Activated CD8-positive, alpha-beta T cell treated with anti-CD3 and anti-CD28 coated beads for 36 hours (primary cell): ENCODE results near the gene GEMIN7. TPM values are rescaled to one million over a fixed set of nuclear protein-coding genes. Genes with fewer than 3 reads are reported as not detected.
A peak's percentile ranks its signal among the peaks of the same experiment; 100 is the strongest.

Experiments
- ATAC-seq: fragments of 200-7000 bp; cut with Tn5 transposase; one replicate; pipeline ENCODE4 v1.10.0; 2021; ENCODE audit warnings: mild to moderate bottlenecking, moderate library complexity
- CTCF ChIA-PET: fragments of 350-600 bp; sonication (Branson Sonifier 250); formaldehyde crosslinking; loops from one replicate; lab custom pipeline; 2021; ENCODE audit warnings: antibody characterized with exemption; lab: Charles Lee
- POLR2A ChIA-PET: fragments of 350-600 bp; sonication (Branson Sonifier 250); formaldehyde crosslinking; loops from one replicate; lab custom pipeline; 2021; ENCODE audit warnings: antibody characterized with exemption; lab: Charles Lee
- DNase-seq: peaks from one replicate; pipeline ENCODE4 v3.0.0-alpha.2; 2020
- H3K27ac Mint-ChIP-seq: one replicate; pipeline ENCODE4 v1.8.0; 2021; ENCODE audit warnings: mild to moderate bottlenecking, mixed read lengths
- H3K27me3 Mint-ChIP-seq: one replicate; pipeline ENCODE4 v1.8.0; 2021; ENCODE audit warnings: mixed read lengths
- H3K36me3 Mint-ChIP-seq: one replicate; pipeline ENCODE4 v1.8.0; 2021; ENCODE audit warnings: low read depth, mixed read lengths
- H3K4me1 Mint-ChIP-seq: one replicate; pipeline ENCODE4 v1.8.0; 2021; ENCODE audit warnings: low read depth, mixed read lengths
- H3K4me3 Mint-ChIP-seq: one replicate; pipeline ENCODE4 v1.8.0; 2021; ENCODE audit warnings: mild to moderate bottlenecking, moderate library complexity, mixed read lengths
- H3K9me3 Mint-ChIP-seq: one replicate; pipeline ENCODE4 v1.8.0; 2021; ENCODE audit warnings: mixed read lengths
- intact Hi-C: fragments of 100-400 bp; cut with micrococcal nuclease; formaldehyde crosslinking; loops from one replicate; pipeline ENCODE4 v1.10.0; 2022
- total RNA-seq, 2 experiments: library from RNA; stranded (reverse); gene quantifications; one replicate each; pipeline ENCODE4 v1.2.3, GENCODE V29; 2021
- TF ChIP-seq, protein P1 (sequence below): fragments of 200-600 bp; IDR thresholded peaks from one replicate; pipeline ENCODE4 v1.8.0; 2022; ENCODE audit warnings: antibody characterized with exemption, mild to moderate bottlenecking

Gene GEMIN7
- total RNA-seq, 2 experiments from 2014 or later = 44.1 to 46.8 TPM

DNA sequence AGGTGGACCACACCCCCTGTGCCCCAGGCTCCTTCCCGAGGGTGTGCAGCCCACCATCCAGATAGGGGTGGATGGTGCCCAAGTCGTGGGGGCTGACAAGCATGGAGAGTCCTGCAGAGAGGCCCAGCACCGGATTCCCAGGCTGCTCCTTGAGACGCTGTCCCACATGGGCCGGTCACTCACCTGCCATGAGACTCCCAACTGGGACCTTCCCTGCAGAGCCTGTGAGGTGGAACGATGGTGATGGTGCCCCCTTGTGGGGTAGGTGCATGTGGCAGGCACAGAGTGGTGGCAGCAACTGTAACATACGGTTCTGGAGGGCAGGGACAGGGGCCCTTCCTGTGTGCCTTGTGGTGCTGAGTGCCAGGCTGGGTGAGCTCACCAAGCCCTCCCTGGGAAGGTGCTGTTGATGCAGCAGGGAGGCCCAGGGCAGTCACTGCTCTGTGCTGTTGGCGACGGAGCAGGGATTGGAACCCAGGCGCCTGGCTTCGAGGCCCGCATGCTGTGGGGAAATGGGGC lies 47.0 kb downstream of the GEMIN7 start:
- H3K4me3 Mint-ChIP-seq = no peak overlapping the region
- ATAC-seq = peak; percentile 87
- intact Hi-C loops = no loop called here
- TF ChIP-seq, protein P1, sequence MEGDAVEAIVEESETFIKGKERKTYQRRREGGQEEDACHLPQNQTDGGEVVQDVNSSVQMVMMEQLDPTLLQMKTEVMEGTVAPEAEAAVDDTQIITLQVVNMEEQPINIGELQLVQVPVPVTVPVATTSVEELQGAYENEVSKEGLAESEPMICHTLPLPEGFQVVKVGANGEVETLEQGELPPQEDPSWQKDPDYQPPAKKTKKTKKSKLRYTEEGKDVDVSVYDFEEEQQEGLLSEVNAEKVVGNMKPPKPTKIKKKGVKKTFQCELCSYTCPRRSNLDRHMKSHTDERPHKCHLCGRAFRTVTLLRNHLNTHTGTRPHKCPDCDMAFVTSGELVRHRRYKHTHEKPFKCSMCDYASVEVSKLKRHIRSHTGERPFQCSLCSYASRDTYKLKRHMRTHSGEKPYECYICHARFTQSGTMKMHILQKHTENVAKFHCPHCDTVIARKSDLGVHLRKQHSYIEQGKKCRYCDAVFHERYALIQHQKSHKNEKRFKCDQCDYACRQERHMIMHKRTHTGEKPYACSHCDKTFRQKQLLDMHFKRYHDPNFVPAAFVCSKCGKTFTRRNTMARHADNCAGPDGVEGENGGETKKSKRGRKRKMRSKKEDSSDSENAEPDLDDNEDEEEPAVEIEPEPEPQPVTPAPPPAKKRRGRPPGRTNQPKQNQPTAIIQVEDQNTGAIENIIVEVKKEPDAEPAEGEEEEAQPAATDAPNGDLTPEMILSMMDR = peak; percentile 81
- H3K36me3 Mint-ChIP-seq = no peaks in the 10 kb centered on the region
- peaks cover 34% of the 10 kb centered on the region for H3K4me1 Mint-ChIP-seq
- H3K27ac Mint-ChIP-seq = no peak overlapping the region
- ChIA-PET POLR2A (no interaction called here), CTCF (interaction anchor here (0.6 to 2.9 kb wide), 30 partner anchors 9 to 86 kb away, joined by 3 to 25 read pairs (median 5); partner anchors contain the start of genes BLOC1S3, GEMIN7, PPP1R37 and TRAPPC6A)
- H3K27me3 Mint-ChIP-seq = no peaks in the 10 kb centered on the region
- H3K9me3 Mint-ChIP-seq = no peaks in the 10 kb centered on the region
- peak; percentile 89 for DNase-seq

DNA sequence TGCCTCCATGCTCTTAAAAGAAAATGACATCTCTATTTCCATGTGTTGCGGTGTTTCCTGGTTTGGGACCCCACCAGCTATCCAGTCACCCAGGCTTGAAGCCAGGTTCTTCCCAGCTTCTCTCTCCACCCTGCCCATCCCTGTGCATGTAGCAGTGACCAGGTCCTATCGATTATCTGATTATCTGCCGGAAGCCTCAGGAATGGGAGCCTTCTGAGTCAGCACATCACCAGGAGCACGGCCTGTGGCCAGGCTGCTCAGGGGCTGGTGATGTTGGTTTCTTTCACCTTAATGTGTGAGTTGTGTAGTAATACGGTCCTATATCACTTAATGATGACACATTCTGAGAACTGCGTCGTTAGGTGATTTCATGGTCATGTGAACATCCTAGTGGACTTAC lies 47.6 kb downstream of the GEMIN7 start:
- Mint-ChIP-seq H3K4me3 (no peak overlapping the region), H3K9me3 (no peaks in the 10 kb centered on the region), H3K36me3 (no peaks in the 10 kb centered on the region), H3K27ac (no peak overlapping the region), H3K4me1 (peaks cover 31% of the 10 kb centered on the region), H3K27me3 (no peaks in the 10 kb centered on the region)
- TF ChIP-seq, protein P1 = no peak
- ATAC-seq (no peak), DNase-seq (no peak)
- ChIA-PET CTCF (interaction anchor here (0.6 to 2.9 kb wide), 20 partner anchors 9 to 86 kb away, joined by 3 to 25 read pairs (median 6); partner anchors contain the start of genes BLOC1S3, GEMIN7, PPP1R37 and TRAPPC6A), POLR2A (no interaction called here)
- intact Hi-C loops = no loop called here

DNA sequence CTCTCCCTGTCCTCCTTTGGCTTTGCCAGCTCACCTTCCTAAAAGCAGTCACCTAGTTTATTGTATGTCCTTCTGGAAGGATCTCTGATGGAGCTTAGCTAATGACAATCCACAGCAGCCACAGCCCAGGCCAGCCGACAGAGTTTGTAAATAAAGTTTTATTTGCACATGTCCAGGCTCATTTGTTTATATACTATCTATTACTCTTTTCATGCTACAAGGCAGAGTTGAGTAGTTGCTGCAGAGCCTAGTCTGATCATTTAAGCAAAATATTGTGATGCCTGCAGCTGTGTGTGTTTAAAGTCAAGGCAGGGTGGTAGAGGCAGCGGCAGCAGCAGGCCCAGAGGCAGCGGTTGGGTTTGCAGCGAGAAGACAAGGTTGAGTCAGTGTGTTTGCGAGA lies 49.1 kb downstream of the GEMIN7 start:
- Mint-ChIP-seq H3K27me3 (no peaks in the 10 kb centered on the region), H3K4me3 (no peak overlapping the region), H3K4me1 (peaks cover 17% of the 10 kb centered on the region), H3K27ac (no peak overlapping the region), H3K36me3 (no peaks in the 10 kb centered on the region), H3K9me3 (no peaks in the 10 kb centered on the region)
- ChIA-PET CTCF (interaction anchor here (1.1 kb wide), 1 partner anchor 9 kb away, joined by 3 read pairs; no protein-coding TSS in a partner anchor), POLR2A (interaction anchor here (1.2 kb wide), 1 partner anchor 37 kb away, joined by 3 read pairs; no protein-coding TSS in a partner anchor)
- DNase-seq (no peak), ATAC-seq (no peak)
- intact Hi-C loops = no loop called here
- TF ChIP-seq, protein P1 = no peak

DNA sequence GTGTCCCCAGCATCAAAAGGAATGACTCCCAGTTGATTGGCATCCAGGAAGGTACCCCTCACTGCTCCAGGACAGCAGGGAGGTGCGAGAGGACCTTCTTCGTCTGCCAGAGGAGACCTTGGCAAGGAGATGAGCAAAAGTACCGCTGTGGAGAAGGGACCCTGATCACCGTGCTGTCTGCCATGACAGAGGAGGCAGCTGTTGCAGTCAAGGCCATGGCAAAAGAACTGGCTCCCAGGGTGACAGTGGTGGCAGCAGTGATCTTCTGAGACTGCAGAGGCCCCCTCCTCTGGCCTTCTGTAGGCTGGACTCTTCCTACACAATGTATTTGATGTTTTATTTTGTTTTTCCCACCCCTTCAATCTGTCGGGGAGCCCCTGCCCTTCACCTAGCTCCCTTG lies 49.7 kb downstream of the GEMIN7 start:
- Mint-ChIP-seq H3K4me1 (peaks cover 16% of the 10 kb centered on the region), H3K4me3 (no peak overlapping the region), H3K36me3 (no peaks in the 10 kb centered on the region), H3K9me3 (no peaks in the 10 kb centered on the region), H3K27me3 (no peaks in the 10 kb centered on the region), H3K27ac (no peak overlapping the region)
- DNase-seq = no peak
- ChIA-PET CTCF (interaction anchor here (1.1 kb wide), 1 partner anchor 9 kb away, joined by 3 read pairs; no protein-coding TSS in a partner anchor), POLR2A (interaction anchor here (1.2 kb wide), 1 partner anchor 38 kb away, joined by 3 read pairs; no protein-coding TSS in a partner anchor)
- ATAC-seq = no peak
- intact Hi-C loops = no loop called here
- TF ChIP-seq, protein P1 = no peak

DNA sequence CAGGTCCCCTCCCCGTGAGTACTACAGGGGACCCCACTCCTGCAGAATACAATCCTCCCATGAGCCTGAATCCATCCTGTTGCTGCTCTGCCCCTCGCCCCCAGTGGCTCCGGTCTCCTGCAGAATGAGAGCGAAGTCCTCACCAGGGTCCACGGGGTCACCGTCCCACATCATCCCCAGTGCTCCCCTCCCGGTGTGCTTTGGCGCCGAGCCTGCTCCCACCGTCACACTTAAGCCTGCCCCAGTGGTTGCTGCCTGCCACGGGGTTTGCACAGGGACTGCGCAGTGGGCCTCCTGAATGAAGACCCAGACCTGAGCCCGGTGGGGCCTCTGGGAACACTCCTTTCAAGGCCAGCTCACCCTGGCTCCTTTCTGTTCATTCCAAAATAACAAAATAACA lies 51.2 kb downstream of the GEMIN7 start:
- Mint-ChIP-seq H3K4me3 (no peak overlapping the region), H3K36me3 (no peaks in the 10 kb centered on the region), H3K9me3 (no peaks in the 10 kb centered on the region), H3K27me3 (no peaks in the 10 kb centered on the region), H3K4me1 (peaks cover 16% of the 10 kb centered on the region), H3K27ac (no peak overlapping the region)
- ChIA-PET CTCF (interaction anchor here (1.1 kb wide), 1 partner anchor 27 kb away, joined by 3 read pairs; no protein-coding TSS in a partner anchor), POLR2A (no interaction called here)
- intact Hi-C loops = no loop called here
- DNase-seq (no peak), ATAC-seq (no peak)
- TF ChIP-seq, protein P1 = no peak
